Measurements from ENCODE around the gene EIF1AX. TPM values are rescaled to one million over a fixed set of nuclear protein-coding genes. Genes with fewer than 3 reads are reported as not detected.

EIF1AX gene
- polyA plus RNA-seq, 1 experiment, result 83.9 TPM

- no peak overlapping the region for H3K4me3 ChIP-seq (ENCODE audit: low read depth, low read length)
- no peak for DNase-seq (ENCODE audit: low read depth, low spot score)
- TF ChIP-seq, protein P1, sequence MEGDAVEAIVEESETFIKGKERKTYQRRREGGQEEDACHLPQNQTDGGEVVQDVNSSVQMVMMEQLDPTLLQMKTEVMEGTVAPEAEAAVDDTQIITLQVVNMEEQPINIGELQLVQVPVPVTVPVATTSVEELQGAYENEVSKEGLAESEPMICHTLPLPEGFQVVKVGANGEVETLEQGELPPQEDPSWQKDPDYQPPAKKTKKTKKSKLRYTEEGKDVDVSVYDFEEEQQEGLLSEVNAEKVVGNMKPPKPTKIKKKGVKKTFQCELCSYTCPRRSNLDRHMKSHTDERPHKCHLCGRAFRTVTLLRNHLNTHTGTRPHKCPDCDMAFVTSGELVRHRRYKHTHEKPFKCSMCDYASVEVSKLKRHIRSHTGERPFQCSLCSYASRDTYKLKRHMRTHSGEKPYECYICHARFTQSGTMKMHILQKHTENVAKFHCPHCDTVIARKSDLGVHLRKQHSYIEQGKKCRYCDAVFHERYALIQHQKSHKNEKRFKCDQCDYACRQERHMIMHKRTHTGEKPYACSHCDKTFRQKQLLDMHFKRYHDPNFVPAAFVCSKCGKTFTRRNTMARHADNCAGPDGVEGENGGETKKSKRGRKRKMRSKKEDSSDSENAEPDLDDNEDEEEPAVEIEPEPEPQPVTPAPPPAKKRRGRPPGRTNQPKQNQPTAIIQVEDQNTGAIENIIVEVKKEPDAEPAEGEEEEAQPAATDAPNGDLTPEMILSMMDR (IDR thresholded peaks at IDR 0.05; ENCODE audit: low read depth, low read length), result no peak
- ChIA-PET POLR2A (no interaction called here), CTCF (no interaction called here)
- H3K9me3 ChIP-seq (ENCODE audit: control insufficient read depth, insufficient read depth, low read length), result peaks cover 10% of the 10 kb centered on the region; the same call in 1 of the 2 replicates
- H3K27ac ChIP-seq (ENCODE audit: low read depth, low read length), result no peak overlapping the region
- H3K27me3 ChIP-seq (ENCODE audit: control insufficient read depth, insufficient read depth, low read length), result peaks cover 20% of the 10 kb centered on the region
These were observed 23.4 kb downstream of the EIF1AX start for GRCh38 chrX:20118065-20118824.

DNA sequence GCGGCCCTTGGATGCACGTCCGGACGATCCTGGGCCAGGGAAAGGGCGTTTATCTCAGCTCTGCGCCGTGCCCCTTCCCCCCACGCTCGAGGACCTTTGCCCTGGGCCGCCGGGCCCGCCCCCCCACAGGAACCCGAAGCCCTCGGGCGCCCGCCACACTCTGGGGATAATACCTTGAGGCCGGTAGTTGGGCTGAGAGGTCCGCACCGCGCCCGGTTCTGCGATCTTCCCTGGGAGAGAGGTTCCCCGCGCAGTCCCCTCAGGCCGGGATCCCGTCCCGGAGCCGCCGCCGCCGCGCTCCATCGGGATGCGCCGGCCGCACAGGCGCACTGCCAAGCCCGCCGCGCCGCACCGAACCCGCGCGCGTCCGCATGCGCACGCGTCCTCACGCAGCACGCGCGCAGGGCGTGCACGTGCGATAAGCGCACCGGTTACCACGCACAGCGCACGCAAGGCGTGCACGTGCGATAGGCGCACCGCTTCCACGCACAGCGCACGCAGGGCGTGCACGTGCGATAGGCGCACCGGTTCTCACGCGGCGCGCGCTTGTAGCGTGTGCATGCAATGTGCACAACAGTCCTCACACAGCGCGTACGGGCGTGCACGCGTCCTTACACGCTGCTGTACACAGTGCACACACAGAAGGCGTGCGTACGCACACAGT, 24.9 kb downstream of the EIF1AX start, which contains the start of gene MAP7D2:
TSS of gene MAP7D2 (minus strand) at position 331 of the 664 bp plus-strand sequence. CDS start at position 303, 28 bp downstream.
- TF ChIP-seq, protein P1 (IDR thresholded peaks at IDR 0.05; ENCODE audit: low read depth, low read length), result no peak
- ChIA-PET POLR2A (no interaction called here), CTCF (no interaction called here)
- Histone ChIP-seq H3K27ac (ENCODE audit: low read depth, low read length) (no peak within 1 kb of the TSS), H3K9me3 (ENCODE audit: control insufficient read depth, insufficient read depth, low read length) (peaks cover 10% of the 10 kb centered on the region; the same call in 1 of the 2 replicates), H3K4me3 (ENCODE audit: low read depth, low read length) (peak within 1 kb of the TSS; percentile 34), H3K27me3 (ENCODE audit: control insufficient read depth, insufficient read depth, low read length) (peaks cover 20% of the 10 kb centered on the region)
- DNase-seq (ENCODE audit: low read depth, low spot score), result no peak

DNA sequence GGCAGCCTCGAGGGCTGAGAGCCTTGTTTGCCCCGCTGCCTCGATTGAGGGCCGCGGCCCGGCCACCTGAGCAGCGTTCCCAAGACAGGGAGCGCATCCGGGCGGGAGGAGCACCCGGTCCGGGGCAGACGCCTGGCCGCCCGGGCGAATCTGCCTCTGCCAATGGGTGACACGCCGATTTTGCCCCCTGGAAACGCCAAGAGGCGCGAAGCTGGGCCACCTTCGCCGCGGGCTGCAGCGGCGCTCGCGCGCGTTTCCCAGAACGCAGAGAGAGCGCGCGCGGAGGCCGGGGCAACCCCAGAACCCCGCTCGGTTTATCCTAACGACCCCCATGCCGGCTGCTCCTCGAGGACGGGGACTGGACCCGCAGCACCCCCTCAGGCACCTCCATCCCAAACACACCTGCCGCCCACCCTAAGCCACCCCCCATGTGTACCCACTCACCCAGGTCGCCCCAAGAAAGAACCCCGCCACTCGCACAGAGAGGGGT, 25.5 kb downstream of the EIF1AX start:
- peak overlapping the region; percentile 34 for H3K4me3 ChIP-seq (ENCODE audit: low read depth, low read length)
- no peak for DNase-seq (ENCODE audit: low read depth, low spot score)
- ChIA-PET CTCF (no interaction called here), POLR2A (no interaction called here)
- H3K27me3 ChIP-seq (ENCODE audit: control insufficient read depth, insufficient read depth, low read length), result peaks cover 20% of the 10 kb centered on the region
- TF ChIP-seq, protein P1 (IDR thresholded peaks at IDR 0.05; ENCODE audit: low read depth, low read length), result no peak
- no peak overlapping the region for H3K27ac ChIP-seq (ENCODE audit: low read depth, low read length)
- peaks cover 10% of the 10 kb centered on the region; the same call in 1 of the 2 replicates for H3K9me3 ChIP-seq (ENCODE audit: control insufficient read depth, insufficient read depth, low read length)

- Histone ChIP-seq H3K27me3 (ENCODE audit: control insufficient read depth, insufficient read depth, low read length) (peaks cover 14% of the 10 kb centered on the region), H3K9me3 (ENCODE audit: control insufficient read depth, insufficient read depth, low read length) (peaks cover 4% of the 10 kb centered on the region; the same call in 1 of the 2 replicates), H3K27ac (ENCODE audit: low read depth, low read length) (no peak overlapping the region), H3K4me3 (ENCODE audit: low read depth, low read length) (no peak overlapping the region)
- ChIA-PET POLR2A (no interaction called here), CTCF (no interaction called here)
- no peak for DNase-seq (ENCODE audit: low read depth, low spot score)
- TF ChIP-seq, protein P1 (IDR thresholded peaks at IDR 0.05; ENCODE audit: low read depth, low read length), result no peak
These were observed 29.4 kb downstream of the EIF1AX start for GRCh38 chrX:20112022-20112774.
